PFSK-1 (cell line): Measurements from ENCODE around the gene PLB1.

Experiments
- FOXP2 ChIP-seq: optimal IDR thresholded peaks from 2 replicates; pipeline ENCODE3; 2011; ENCODE audit warnings: borderline replicate concordance, control low read depth, inconsistent platforms; ENCODE audit not compliant: insufficient read depth; ENCODE audit errors: extremely low read length, extremely low read depth
- POLR2AphosphoS5 ChIP-seq: IDR thresholded peaks from 2 replicates; pipeline ENCODE4 v1.6.1; 2012; ENCODE audit warnings: low read depth, mild to moderate bottlenecking, control low read depth, low read length, moderate library complexity
- REST ChIP-seq, 2 experiments: IDR thresholded peaks; 2 replicates each; pipeline versions ENCODE4 v1.6.1 to v1.8.0; 2011 to 2012; ENCODE audit warnings: low read depth in 2 of 2, low read length in 2 of 2, control low read depth in 1 of 2, inconsistent platforms in 1 of 2, mild to moderate bottlenecking in 1 of 2, moderate library complexity in 1 of 2; ENCODE audit not compliant: insufficient read depth in 1 of 2
- SIN3A ChIP-seq: IDR thresholded peaks from 2 replicates; pipeline ENCODE4 v1.6.1; 2012; ENCODE audit warnings: mild to moderate bottlenecking, low read length, moderate library complexity, borderline replicate concordance; ENCODE audit not compliant: insufficient read depth
- TAF1 ChIP-seq: IDR thresholded peaks from 2 replicates; pipeline ENCODE4 v1.6.1; 2012; ENCODE audit warnings: low read length, control low read depth, borderline replicate concordance; ENCODE audit not compliant: insufficient read depth

Gene PLB1

GRCh38 chr2:28594332-28595108 is 98.7 kb downstream of the PLB1 start:
- 0 out of 2 replicates have a peak, but pooled peaks have one; percentile 71 for TF ChIP-seq SIN3A
- no peak for TF ChIP-seq POLR2AphosphoS5
- no peak for TF ChIP-seq TAF1
- TF ChIP-seq FOXP2 = no peak
- TF ChIP-seq REST (IDR thresholded peaks at IDR 0.05; ENCODE audit: insufficient read depth in 1 of 2, low read depth in 2 of 2, low read length in 2 of 2) = 0 out of 4 replicates have a peak, but pooled peaks of 1 of the 2 experiments have one; percentile 24

GRCh38 chr2:28595323-28595722 is 99.5 kb downstream of the PLB1 start:
- TF ChIP-seq TAF1 = no peak
- TF ChIP-seq REST (IDR thresholded peaks at IDR 0.05; ENCODE audit: insufficient read depth in 1 of 2, low read depth in 2 of 2, low read length in 2 of 2) = no peak
- no peak for TF ChIP-seq POLR2AphosphoS5
- TF ChIP-seq SIN3A = no peak
- no peak for TF ChIP-seq FOXP2

- TF ChIP-seq FOXP2 = no peak
- TF ChIP-seq TAF1 = no peak
- TF ChIP-seq REST (IDR thresholded peaks at IDR 0.05; ENCODE audit: insufficient read depth in 1 of 2, low read depth in 2 of 2, low read length in 2 of 2) = no peak
- no peak for TF ChIP-seq POLR2AphosphoS5
- TF ChIP-seq SIN3A = no peak
Measured at GRCh38 chr2:28598484-28598883, 102.6 kb downstream of the PLB1 start.

- TF ChIP-seq TAF1 = no peak
- TF ChIP-seq FOXP2 = no peak
- no peak for TF ChIP-seq SIN3A
Measured at GRCh38 chr2:28600181-28600580, 104.3 kb downstream of the PLB1 start.

- TF ChIP-seq REST (IDR thresholded peaks at IDR 0.05; ENCODE audit: insufficient read depth in 1 of 2, low read depth in 2 of 2, low read length in 2 of 2) = no peak
- no peak for TF ChIP-seq POLR2AphosphoS5
- TF ChIP-seq FOXP2 = no peak
- no peak for TF ChIP-seq SIN3A
- no peak for TF ChIP-seq TAF1
Measured at GRCh38 chr2:28601616-28602015, 105.8 kb downstream of the PLB1 start.
